ENCODE results near the gene SEC16B. TPM values are rescaled to one million over a fixed set of nuclear protein-coding genes. Genes with fewer than 3 reads are reported as not detected.

The SEC16B gene
- total and polyA plus RNA-seq, 2 of the 13 experiments (the other 11 are each of a cell fraction or from before 2014, with no cell fraction given), result 4.6 to 5.8 TPM

DNA sequence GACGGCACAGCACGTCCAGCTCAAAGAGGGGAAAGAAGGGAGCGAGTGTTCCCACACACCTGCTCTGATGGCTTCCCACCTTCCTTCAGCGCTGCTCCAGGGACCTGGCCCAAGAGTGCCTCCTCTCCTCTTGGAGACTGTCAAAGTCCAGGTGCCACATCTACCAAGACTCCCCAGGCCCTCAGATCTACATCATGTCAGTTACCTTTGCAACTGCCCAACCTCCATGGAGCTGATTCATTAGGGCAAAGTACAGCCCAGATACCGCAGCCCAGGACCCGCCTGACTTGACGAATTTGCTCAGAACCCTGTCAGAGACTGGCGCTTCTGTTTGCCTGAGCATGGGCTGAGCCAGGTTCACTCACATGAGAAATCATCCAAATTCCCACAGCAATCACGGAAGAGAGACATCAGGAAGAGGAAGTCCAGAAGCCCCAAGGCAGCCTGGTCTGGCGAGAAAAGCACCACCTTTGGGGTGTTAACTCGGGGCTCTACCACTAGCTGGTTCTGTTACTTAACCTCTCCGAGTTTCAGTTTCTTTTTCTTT lies at the start of gene SEC16B (continued):
- TF ChIP-seq MZF1 (CRISPR knock-in tag; IDR thresholded peaks at IDR 0.05; ENCODE audit: borderline replicate concordance) (no peak), ZIK1 (CRISPR knock-in tag; IDR thresholded peaks at IDR 0.05; ENCODE audit: borderline replicate concordance, low read depth) (no peak), XRCC5 (optimal IDR thresholded peaks at IDR 0.05; ENCODE audit: low read length) (peak; percentile 68), SNRNP70 (IDR thresholded peaks at IDR 0.05; ENCODE audit: low read depth, low read length) (no peak), NR2F2 (IDR thresholded peaks at IDR 0.05; ENCODE audit: borderline replicate concordance, low read depth) (no peak), MTF2 (CRISPR knock-in tag; IDR thresholded peaks at IDR 0.05; ENCODE audit: borderline replicate concordance) (peak; percentile 89; the same call in 1 of the 2 replicates), ZNF329 (CRISPR knock-in tag; IDR thresholded peaks at IDR 0.05; ENCODE audit: low read depth) (no peak), MIXL1 (CRISPR knock-in tag; IDR thresholded peaks at IDR 0.05) (peak; percentile 16; the same call in 1 of the 2 replicates), NFE2L2 (IDR thresholded peaks at IDR 0.05; ENCODE audit: low read length) (peak; percentile 41; the same call in 1 of the 2 replicates), JUN (CRISPR knock-in tag; IDR thresholded peaks at IDR 0.05) (0 out of 2 replicates have a peak, but pooled peaks have one; percentile 41), ZMYM3 (CRISPR knock-in tag; IDR thresholded peaks at IDR 0.05) (0 out of 2 replicates have a peak, but pooled peaks have one; percentile 23), ZNF589 (CRISPR knock-in tag; conservative IDR thresholded peaks at IDR 0.05) (0 out of 2 replicates have a peak, but pooled peaks have one; percentile 59), ZNF891 (CRISPR knock-in tag; IDR thresholded peaks at IDR 0.05) (no peak), ZNF598 (CRISPR knock-in tag; IDR thresholded peaks at IDR 0.05; ENCODE audit: borderline replicate concordance) (0 out of 2 replicates have a peak, but pooled peaks have one; percentile 84), SSRP1 (CRISPR knock-in tag; IDR thresholded peaks at IDR 0.05) (0 out of 2 replicates have a peak, but pooled peaks have one; percentile 2), HNRNPK (IDR thresholded peaks at IDR 0.05; ENCODE audit: low read depth, low read length, poor library complexity, severe bottlenecking) (no peak), SIN3A (IDR thresholded peaks at IDR 0.05; ENCODE audit: borderline replicate concordance, low read depth, low read length) (peak; percentile 27; the same call in 1 of the 2 replicates), HHEX (CRISPR knock-in tag; IDR thresholded peaks at IDR 0.05) (no peak), PHF21A (CRISPR knock-in tag; IDR thresholded peaks at IDR 0.05) (peak; percentile 61; the same call in 1 of the 2 replicates), RFX5 (IDR thresholded peaks at IDR 0.05; ENCODE audit: low read depth, low read length) (no peak), THYN1 (CRISPR knock-in tag; IDR thresholded peaks at IDR 0.05; ENCODE audit: borderline replicate concordance, low read depth) (no peak)
- TF ChIP-seq, protein P1, sequence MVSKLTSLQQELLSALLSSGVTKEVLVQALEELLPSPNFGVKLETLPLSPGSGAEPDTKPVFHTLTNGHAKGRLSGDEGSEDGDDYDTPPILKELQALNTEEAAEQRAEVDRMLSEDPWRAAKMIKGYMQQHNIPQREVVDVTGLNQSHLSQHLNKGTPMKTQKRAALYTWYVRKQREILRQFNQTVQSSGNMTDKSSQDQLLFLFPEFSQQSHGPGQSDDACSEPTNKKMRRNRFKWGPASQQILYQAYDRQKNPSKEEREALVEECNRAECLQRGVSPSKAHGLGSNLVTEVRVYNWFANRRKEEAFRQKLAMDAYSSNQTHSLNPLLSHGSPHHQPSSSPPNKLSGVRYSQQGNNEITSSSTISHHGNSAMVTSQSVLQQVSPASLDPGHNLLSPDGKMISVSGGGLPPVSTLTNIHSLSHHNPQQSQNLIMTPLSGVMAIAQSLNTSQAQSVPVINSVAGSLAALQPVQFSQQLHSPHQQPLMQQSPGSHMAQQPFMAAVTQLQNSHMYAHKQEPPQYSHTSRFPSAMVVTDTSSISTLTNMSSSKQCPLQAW (CRISPR knock-in tag; IDR thresholded peaks at IDR 0.05), result peak; percentile 78
- TF ChIP-seq, protein P2, sequence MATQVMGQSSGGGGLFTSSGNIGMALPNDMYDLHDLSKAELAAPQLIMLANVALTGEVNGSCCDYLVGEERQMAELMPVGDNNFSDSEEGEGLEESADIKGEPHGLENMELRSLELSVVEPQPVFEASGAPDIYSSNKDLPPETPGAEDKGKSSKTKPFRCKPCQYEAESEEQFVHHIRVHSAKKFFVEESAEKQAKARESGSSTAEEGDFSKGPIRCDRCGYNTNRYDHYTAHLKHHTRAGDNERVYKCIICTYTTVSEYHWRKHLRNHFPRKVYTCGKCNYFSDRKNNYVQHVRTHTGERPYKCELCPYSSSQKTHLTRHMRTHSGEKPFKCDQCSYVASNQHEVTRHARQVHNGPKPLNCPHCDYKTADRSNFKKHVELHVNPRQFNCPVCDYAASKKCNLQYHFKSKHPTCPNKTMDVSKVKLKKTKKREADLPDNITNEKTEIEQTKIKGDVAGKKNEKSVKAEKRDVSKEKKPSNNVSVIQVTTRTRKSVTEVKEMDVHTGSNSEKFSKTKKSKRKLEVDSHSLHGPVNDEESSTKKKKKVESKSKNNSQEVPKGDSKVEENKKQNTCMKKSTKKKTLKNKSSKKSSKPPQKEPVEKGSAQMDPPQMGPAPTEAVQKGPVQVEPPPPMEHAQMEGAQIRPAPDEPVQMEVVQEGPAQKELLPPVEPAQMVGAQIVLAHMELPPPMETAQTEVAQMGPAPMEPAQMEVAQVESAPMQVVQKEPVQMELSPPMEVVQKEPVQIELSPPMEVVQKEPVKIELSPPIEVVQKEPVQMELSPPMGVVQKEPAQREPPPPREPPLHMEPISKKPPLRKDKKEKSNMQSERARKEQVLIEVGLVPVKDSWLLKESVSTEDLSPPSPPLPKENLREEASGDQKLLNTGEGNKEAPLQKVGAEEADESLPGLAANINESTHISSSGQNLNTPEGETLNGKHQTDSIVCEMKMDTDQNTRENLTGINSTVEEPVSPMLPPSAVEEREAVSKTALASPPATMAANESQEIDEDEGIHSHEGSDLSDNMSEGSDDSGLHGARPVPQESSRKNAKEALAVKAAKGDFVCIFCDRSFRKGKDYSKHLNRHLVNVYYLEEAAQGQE (IDR thresholded peaks at IDR 0.05; ENCODE audit: borderline replicate concordance in 1 of 2, low read depth in 1 of 2, low read length in 2 of 2), result peak in 1 of 2 experiments; percentile 20; a peak in 1 of 4 replicates

All from HepG2 (cell line).